BJ (cell line): ENCODE results near the gene AKAIN1. TPM values are rescaled to one million over a fixed set of nuclear protein-coding genes. Genes with fewer than 3 reads are reported as not detected.

ENCODE experiments used
- CTCF ChIA-PET: fragments of 350-600 bp; formaldehyde crosslinking; extraction: SDS; loops from one replicate; lab custom pipeline; 2021; ENCODE audit warnings: antibody characterized with exemption, inconsistent platforms; lab: Yijun Ruan, JAX
- POLR2A ChIA-PET: fragments of 300-600 bp; sonication (Branson Sonifier 250); formaldehyde crosslinking; extraction: SDS; loops from one replicate; lab custom pipeline; 2021; ENCODE audit warnings: antibody characterized with exemption; lab: Charles Lee
- DNase-seq: peaks from one replicate; pipeline ENCODE4 v3.0.0-alpha.2; 2011; ENCODE audit warnings: low read depth
- H3K27me3 ChIP-seq: 2 replicates; pipeline ENCODE4 v1.6.0; 2011; ENCODE audit warnings: low read length; ENCODE audit not compliant: control insufficient read depth, insufficient read depth
- H3K36me3 ChIP-seq: 2 replicates; pipeline ENCODE4 v1.5.1; 2011; ENCODE audit warnings: low read length; ENCODE audit not compliant: control insufficient read depth, insufficient read depth
- H3K4me3 ChIP-seq: 2 replicates; pipeline ENCODE4 v1.5.1; 2011; ENCODE audit warnings: low read depth, mild to moderate bottlenecking, control low read depth, low read length
- CTCF ChIP-seq: IDR thresholded peaks from 2 replicates; pipeline ENCODE4 v1.5.1; 2011; ENCODE audit warnings: low read depth, mild to moderate bottlenecking, control low read depth, inconsistent platforms, low read length, moderate library complexity; ENCODE audit not compliant: insufficient read depth
- polyA plus RNA-seq: library from polyadenylated mRNA; depleted of rRNA; stranded (reverse); fragments of >200 nt; gene quantifications from 2 replicates; pipeline ENCODE4 v1.2.3, GENCODE V29; 2011; rRNA removed

The AKAIN1 gene
- polyA plus RNA-seq, 1 experiment: not detected

GRCh38 chr18:5103693-5104092, 93.4 kb downstream of the AKAIN1 start:
- Histone ChIP-seq H3K4me3 (no peak overlapping the region), H3K36me3 (no peaks in the 10 kb centered on the region), H3K27me3 (no peaks in the 10 kb centered on the region)
- DNase-seq: no peak
- TF ChIP-seq CTCF: no peak
- ChIA-PET CTCF (no interaction called here), POLR2A (no interaction called here)

- Histone ChIP-seq H3K27me3 (no peaks in the 10 kb centered on the region), H3K36me3 (no peaks in the 10 kb centered on the region), H3K4me3 (no peak overlapping the region)
- TF ChIP-seq CTCF: no peak
- ChIA-PET CTCF (interaction anchor here (0.6 kb wide), 1 partner anchor 349 kb away, joined by 3 read pairs; no protein-coding TSS in a partner anchor), POLR2A (no interaction called here)
- DNase-seq: no peak
Observed at GRCh38 chr18:5103286-5103685, 93.8 kb downstream of the AKAIN1 start.

- ChIA-PET CTCF (no interaction called here), POLR2A (no interaction called here)
- DNase-seq: no peak
- H3K4me3 ChIP-seq: no peak overlapping the region
- no peaks in the 10 kb centered on the region for H3K36me3 ChIP-seq
- H3K27me3 ChIP-seq: no peaks in the 10 kb centered on the region
- TF ChIP-seq CTCF: no peak
Observed at GRCh38 chr18:5097116-5097703, 99.8 kb downstream of the AKAIN1 start.

- no peaks in the 10 kb centered on the region for H3K36me3 ChIP-seq
- H3K4me3 ChIP-seq: no peak overlapping the region
- ChIA-PET POLR2A (no interaction called here), CTCF (no interaction called here)
- TF ChIP-seq CTCF: no peak
- no peak for DNase-seq
- no peaks in the 10 kb centered on the region for H3K27me3 ChIP-seq
Observed at GRCh38 chr18:5095239-5095638, 101.8 kb downstream of the AKAIN1 start.

- CTCF ChIA-PET: interaction anchor here (0.6 kb wide), 1 partner anchor 785 kb away, joined by 3 read pairs; no protein-coding TSS in a partner anchor
- no peaks in the 10 kb centered on the region for H3K27me3 ChIP-seq
- no peak for DNase-seq
- no peaks in the 10 kb centered on the region for H3K36me3 ChIP-seq
- H3K4me3 ChIP-seq: no peak overlapping the region
- POLR2A ChIA-PET: no interaction called here
- TF ChIP-seq CTCF: no peak
Observed at GRCh38 chr18:5093902-5094301, 103.2 kb downstream of the AKAIN1 start.

Other genes with a start within 250 kb of the AKAIN1 start
- 6.6 and 10.0 TPM in 2 replicates for gene ZBTB14, start 98.5 kb upstream of the AKAIN1 start, polyA plus RNA-seq